IPS-20b (cell line): Measurements from ENCODE around the gene TTC38.
"Not testable (repeated sequence)": the region's sequence is repeated elsewhere in the genome, so short reads cannot be mapped to it uniquely, and the experiment has no call there.

Source experiments
- H3K27ac ChIP-seq: one replicate; pipeline ENCODE4 v1.5.1; 2013; ENCODE audit warnings: low read length
- H3K27me3 ChIP-seq: 2 replicates; pipeline ENCODE4 v1.6.1; 2013; ENCODE audit warnings: mild to moderate bottlenecking, low read length, inconsistent platforms; ENCODE audit not compliant: insufficient read depth
- H3K36me3 ChIP-seq: 2 replicates; pipeline ENCODE4 v1.6.1; 2013; ENCODE audit warnings: low read depth, mild to moderate bottlenecking, inconsistent platforms, low read length, moderate library complexity; ENCODE audit not compliant: insufficient read depth
- H3K4me1 ChIP-seq: 2 replicates; pipeline ENCODE4 v1.6.1; 2013; ENCODE audit warnings: mild to moderate bottlenecking, control low read depth, inconsistent platforms, low read length, moderate library complexity; ENCODE audit not compliant: insufficient read depth
- H3K4me3 ChIP-seq: 2 replicates; pipeline ENCODE4 v1.5.1; 2013; ENCODE audit warnings: mild to moderate bottlenecking, low read length, inconsistent platforms
- H3K9ac ChIP-seq: 2 replicates; pipeline ENCODE4 v1.6.1; 2013; ENCODE audit warnings: low read depth, mild to moderate bottlenecking, inconsistent platforms, low read length, moderate library complexity
- H3K9me3 ChIP-seq: 2 replicates; pipeline ENCODE4 v1.6.1; 2013; ENCODE audit warnings: mild to moderate bottlenecking, low read depth, low read length, inconsistent platforms; ENCODE audit not compliant: insufficient read depth

The TTC38 gene

GRCh38 chr22:46265627-46266026 lies 2.2 kb upstream of the TTC38 start:
- H3K4me1 ChIP-seq, H3K4me3 ChIP-seq, H3K36me3 ChIP-seq, H3K9ac ChIP-seq, H3K27ac ChIP-seq, H3K9me3 ChIP-seq: not testable (repeated sequence)
- H3K27me3 ChIP-seq: peaks cover 61% of the 10 kb centered on the region

DNA sequence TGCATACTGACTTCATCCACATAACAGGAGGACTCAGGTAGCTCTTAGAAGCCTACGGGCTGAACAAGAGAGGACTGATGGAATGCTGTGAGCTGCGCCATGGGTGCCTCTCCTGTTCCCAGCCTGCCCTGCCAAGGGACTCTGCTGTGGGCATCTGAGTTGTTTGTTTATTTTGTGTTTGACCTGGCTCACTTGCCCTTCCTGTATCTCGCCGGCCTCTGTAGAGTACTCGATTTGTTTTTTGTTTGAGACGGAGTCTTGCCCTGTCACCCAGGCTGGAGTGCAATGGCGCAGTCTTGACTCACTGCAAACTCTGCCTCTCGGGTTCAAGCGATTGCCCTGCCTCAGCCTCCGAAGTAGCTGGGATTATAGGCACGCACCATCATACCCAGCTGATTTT lies 1.8 kb downstream of the TTC38 start:
- H3K27ac ChIP-seq: no peak overlapping the region
- H3K9me3 ChIP-seq: peaks cover 6% of the 10 kb centered on the region; the same call in 1 of the 2 replicates
- H3K27me3 ChIP-seq: peaks cover 22% of the 10 kb centered on the region
- H3K4me3 ChIP-seq: no peak overlapping the region
- no peaks in the 10 kb centered on the region; the same call in 1 of the 2 replicates for H3K4me1 ChIP-seq
- H3K9ac ChIP-seq: no peak overlapping the region
- peaks cover 16% of the 10 kb centered on the region for H3K36me3 ChIP-seq

- no peaks in the 10 kb centered on the region for H3K9me3 ChIP-seq
- no peak overlapping the region for H3K9ac ChIP-seq
- H3K27ac ChIP-seq: no peak overlapping the region
- H3K27me3 ChIP-seq: peaks cover 2% of the 10 kb centered on the region; the same call in 1 of the 2 replicates
- no peak overlapping the region for H3K4me3 ChIP-seq
- H3K36me3 ChIP-seq: peaks cover 32% of the 10 kb centered on the region
- no peaks in the 10 kb centered on the region; the same call in 1 of the 2 replicates for H3K4me1 ChIP-seq
Measured at GRCh38 chr22:46272196-46272595, 4.4 kb downstream of the TTC38 start.

DNA sequence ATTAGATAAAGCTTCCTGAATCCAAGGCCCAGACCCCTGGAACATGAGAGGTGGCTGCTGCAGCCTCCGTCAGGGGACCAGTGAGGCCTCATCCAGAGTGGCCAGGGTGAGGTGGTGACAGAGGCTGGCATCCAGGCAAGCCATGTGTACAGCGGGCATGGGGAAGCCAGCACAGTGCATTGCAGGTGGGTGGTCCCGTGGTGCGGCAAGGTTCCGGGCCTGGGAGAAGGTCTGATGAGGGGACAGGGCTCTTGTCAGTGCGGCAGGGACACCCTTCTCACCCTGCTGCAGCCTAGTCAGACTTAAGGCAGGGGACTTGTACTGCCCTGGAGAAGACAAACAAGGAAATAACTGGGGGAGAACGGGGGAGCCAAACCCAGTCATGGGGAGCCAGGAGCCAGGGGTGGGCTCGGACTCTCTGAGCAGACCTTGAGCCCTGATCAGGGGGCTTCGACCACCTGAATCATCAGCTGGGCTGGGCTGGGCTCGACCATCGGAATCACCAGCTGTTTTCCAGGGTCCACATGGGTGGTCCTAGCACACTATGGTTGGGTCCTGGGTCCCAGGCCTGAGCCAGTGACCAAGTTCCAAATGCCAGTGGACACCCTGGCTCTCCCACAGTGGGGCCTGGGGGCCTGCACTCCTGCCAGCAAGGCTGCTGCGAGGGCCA lies 5.1 kb downstream of the TTC38 start:
- H3K4me1 ChIP-seq: no peaks in the 10 kb centered on the region
- H3K9me3 ChIP-seq: no peaks in the 10 kb centered on the region
- no peak overlapping the region for H3K4me3 ChIP-seq
- H3K9ac ChIP-seq: no peak overlapping the region
- no peaks in the 10 kb centered on the region for H3K27me3 ChIP-seq
- H3K36me3 ChIP-seq: peaks cover 32% of the 10 kb centered on the region
- no peak overlapping the region for H3K27ac ChIP-seq

GRCh38 chr22:46273432-46274148 lies 5.8 kb downstream of the TTC38 start:
- no peak overlapping the region for H3K9ac ChIP-seq
- no peak overlapping the region for H3K27ac ChIP-seq
- H3K9me3 ChIP-seq: no peaks in the 10 kb centered on the region
- H3K4me1 ChIP-seq: no peaks in the 10 kb centered on the region
- peaks cover 38% of the 10 kb centered on the region for H3K36me3 ChIP-seq
- no peaks in the 10 kb centered on the region for H3K27me3 ChIP-seq
- H3K4me3 ChIP-seq: no peak overlapping the region

DNA sequence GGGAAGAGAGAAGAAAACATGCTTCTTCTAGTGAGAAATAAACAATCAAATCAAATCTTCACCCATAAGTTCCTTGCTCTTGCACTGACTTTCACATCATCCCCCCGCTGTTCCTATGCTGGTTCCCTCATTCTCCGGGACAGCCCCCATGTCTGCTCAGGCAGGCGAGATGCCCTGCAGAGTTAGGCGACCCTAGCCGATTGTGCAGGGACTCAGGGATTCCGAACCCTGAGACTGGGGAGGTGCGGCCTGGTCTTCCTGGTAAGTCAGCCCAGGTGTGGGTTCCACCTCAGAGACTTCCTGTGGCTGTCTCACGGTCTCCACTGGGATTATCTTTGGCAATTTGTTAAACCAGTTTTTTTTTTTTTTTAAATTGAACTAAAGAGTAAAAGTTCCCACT lies 6.6 kb downstream of the TTC38 start:
- Histone ChIP-seq H3K9me3 (no peaks in the 10 kb centered on the region), H3K36me3 (peaks cover 46% of the 10 kb centered on the region), H3K27ac (no peak overlapping the region), H3K27me3 (no peaks in the 10 kb centered on the region), H3K9ac (no peak overlapping the region), H3K4me3 (no peak overlapping the region), H3K4me1 (no peaks in the 10 kb centered on the region)

GRCh38 chr22:46275455-46276122 lies 7.8 kb downstream of the TTC38 start:
- no peaks in the 10 kb centered on the region for H3K4me1 ChIP-seq
- no peak overlapping the region for H3K27ac ChIP-seq
- no peaks in the 10 kb centered on the region for H3K27me3 ChIP-seq
- no peak overlapping the region for H3K4me3 ChIP-seq
- no peak overlapping the region for H3K9ac ChIP-seq
- H3K9me3 ChIP-seq: no peaks in the 10 kb centered on the region
- H3K36me3 ChIP-seq: peaks cover 58% of the 10 kb centered on the region

GRCh38 chr22:46276563-46276962 lies 8.8 kb downstream of the TTC38 start:
- peaks cover 66% of the 10 kb centered on the region for H3K36me3 ChIP-seq
- H3K27me3 ChIP-seq: no peaks in the 10 kb centered on the region

DNA sequence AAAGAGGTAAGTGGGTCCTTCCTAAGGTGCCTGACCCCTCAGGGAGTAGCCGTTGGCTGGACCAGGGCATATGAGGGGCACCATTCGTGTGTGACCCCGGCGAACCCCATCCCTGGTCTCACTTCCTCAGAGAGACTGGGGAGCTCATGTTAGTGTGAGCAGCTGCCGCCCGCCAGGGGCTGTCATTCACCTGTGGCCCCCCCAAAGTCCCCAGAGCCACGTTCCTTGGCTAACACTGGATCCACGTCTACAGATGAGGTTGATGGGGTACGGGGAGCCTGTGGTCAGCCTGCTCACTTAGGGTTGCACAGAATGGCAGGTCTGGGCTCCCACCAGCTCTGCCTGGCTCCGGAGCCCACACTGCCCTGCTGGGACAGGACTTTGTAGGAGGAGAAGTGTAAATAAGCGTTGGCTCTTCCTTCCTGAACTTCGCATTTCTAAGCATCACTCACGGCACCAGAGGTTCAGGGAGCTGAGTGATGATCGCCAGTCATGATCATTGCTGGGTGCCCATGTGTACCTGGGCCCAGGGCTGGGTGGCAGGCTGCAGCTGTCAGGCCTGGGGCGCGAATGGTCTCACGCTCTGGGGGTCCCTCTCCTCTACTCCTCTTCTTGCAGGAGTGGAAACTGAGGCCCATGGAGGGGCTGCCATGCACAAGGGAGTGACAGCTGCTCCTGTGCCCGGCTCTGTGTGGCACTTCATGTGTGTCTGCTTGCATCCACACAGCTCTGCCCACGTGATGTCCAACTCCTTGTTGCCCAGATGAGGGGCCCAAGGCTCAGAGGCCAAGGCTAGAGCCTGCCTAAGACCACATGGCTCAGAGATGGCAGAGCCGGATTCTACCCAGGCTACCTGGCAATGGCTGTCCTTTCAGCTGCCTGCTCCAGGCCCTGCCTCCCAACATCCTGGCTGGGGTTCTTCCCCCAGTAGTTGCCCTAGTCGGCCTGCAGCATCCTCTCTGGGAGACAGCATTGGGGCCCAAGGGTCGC lies 11.1 kb downstream of the TTC38 start:
- Histone ChIP-seq H3K4me3 (no peak overlapping the region), H3K9ac (no peak overlapping the region), H3K27me3 (no peaks in the 10 kb centered on the region), H3K4me1 (no peaks in the 10 kb centered on the region), H3K9me3 (no peaks in the 10 kb centered on the region), H3K36me3 (peaks cover 69% of the 10 kb centered on the region), H3K27ac (no peak overlapping the region)

More at GRCh38 chr22:46276563-46276962, 8.8 kb downstream of the TTC38 start:
- Histone ChIP-seq H3K4me1 (no peaks in the 10 kb centered on the region), H3K27ac (no peak overlapping the region), H3K4me3 (no peak overlapping the region), H3K9ac (no peak overlapping the region), H3K9me3 (no peaks in the 10 kb centered on the region)

GRCh38 chr22:46280063-46280817 lies 12.4 kb downstream of the TTC38 start:
- H3K36me3 ChIP-seq: peaks cover 72% of the 10 kb centered on the region
- H3K27me3 ChIP-seq: no peaks in the 10 kb centered on the region
- no peak overlapping the region for H3K9ac ChIP-seq
- no peak overlapping the region for H3K27ac ChIP-seq
- no peaks in the 10 kb centered on the region for H3K9me3 ChIP-seq
- H3K4me1 ChIP-seq: no peaks in the 10 kb centered on the region
- no peak overlapping the region for H3K4me3 ChIP-seq
